Gastrocnemius medialis (tissue), 4 donors: Measurements from ENCODE around the gene TRNP1.

ENCODE experiments used
- CTCF ChIP-seq, 5 experiments: fragments of 450-650 bp in 3 of 5; fragments of 200-600 bp in 2 of 5; sonication (generic) in 2 of 5; IDR thresholded peaks in 4 of 5; conservative IDR thresholded peaks in 1 of 5; 1 replicate in 4 of 5; 2 replicates in 1 of 5; pipeline ENCODE4 v1.5.1; 2016 to 2019; ENCODE audit warnings: antibody characterized with exemption in 5 of 5, mild to moderate bottlenecking in 3 of 5, moderate library complexity in 3 of 5
- POLR2A ChIP-seq, 2 donors: fragments of 450-650 bp; IDR thresholded peaks; one replicate each; pipeline ENCODE4 v1.6.1; 2017; ENCODE audit warnings: antibody characterized with exemption in 2 of 2, mild to moderate bottlenecking in 2 of 2, moderate library complexity in 2 of 2

GRCh38 chr1:27045973-27046558 lies 52.6 kb downstream of the TRNP1 start:
- TF ChIP-seq CTCF (IDR thresholded peaks at IDR 0.05 in 4 of 5, conservative IDR thresholded peaks at IDR 0.05 in 1 of 5) (peak; percentile 54 to 91 (median 76)), POLR2A (IDR thresholded peaks at IDR 0.05) (no peak)
